SKM-1 treated with dmso at 0.1 percent for 144 hours (cell line): ENCODE results near the gene TMPRSS4.

Experiments used
- DNase-seq: peaks from one replicate; lab custom pipeline; 2025; ENCODE audit not compliant: unreplicated experiment; lab: John Stamatoyannopoulos, UW

The TMPRSS4 gene

GRCh38 chr11:118078911-118079411 lies 2.1 kb downstream of the TMPRSS4 start:
- DNase-seq: no peak

DNA sequence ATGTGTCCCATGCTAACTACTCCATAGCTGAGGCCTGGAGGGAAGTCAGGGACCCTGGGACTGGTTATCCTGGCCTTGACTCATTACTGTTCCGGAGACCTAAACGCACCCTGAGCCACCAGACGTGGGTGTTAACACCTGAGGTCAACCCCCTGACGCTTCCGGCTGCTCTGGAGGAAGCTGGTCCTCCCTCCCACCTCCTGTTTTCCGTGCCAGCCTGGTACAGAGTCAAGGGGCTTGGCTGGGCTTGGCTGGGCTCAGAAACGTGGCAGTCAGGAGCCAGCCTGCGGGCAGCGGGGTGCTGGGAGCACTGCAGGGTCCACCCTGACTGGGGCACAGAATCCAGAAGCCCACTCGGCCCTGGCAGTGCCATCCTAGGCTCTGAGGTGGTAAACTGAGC lies 2.6 kb downstream of the TMPRSS4 start:
- no peak for DNase-seq

DNA sequence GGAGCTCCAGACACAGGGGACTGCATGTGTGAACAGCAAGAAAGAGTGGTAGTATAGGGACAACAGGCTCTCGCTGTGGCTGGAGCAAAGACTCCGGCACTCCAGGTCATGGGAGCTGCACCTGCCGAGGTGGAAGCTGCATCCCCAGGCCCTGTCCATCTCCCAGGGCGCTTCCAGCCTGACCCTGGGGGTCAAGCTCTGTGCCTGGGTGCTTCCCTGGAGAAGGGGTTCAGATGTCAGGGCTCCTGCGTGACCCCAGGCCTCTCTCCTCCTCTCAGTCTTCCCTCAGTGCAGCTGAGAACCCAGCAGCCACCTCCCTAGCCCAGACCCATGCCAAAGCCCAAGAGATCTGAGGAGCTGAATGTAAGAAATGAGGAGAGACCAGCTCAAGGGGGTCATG lies 3.4 kb downstream of the TMPRSS4 start:
- no peak for DNase-seq

DNA sequence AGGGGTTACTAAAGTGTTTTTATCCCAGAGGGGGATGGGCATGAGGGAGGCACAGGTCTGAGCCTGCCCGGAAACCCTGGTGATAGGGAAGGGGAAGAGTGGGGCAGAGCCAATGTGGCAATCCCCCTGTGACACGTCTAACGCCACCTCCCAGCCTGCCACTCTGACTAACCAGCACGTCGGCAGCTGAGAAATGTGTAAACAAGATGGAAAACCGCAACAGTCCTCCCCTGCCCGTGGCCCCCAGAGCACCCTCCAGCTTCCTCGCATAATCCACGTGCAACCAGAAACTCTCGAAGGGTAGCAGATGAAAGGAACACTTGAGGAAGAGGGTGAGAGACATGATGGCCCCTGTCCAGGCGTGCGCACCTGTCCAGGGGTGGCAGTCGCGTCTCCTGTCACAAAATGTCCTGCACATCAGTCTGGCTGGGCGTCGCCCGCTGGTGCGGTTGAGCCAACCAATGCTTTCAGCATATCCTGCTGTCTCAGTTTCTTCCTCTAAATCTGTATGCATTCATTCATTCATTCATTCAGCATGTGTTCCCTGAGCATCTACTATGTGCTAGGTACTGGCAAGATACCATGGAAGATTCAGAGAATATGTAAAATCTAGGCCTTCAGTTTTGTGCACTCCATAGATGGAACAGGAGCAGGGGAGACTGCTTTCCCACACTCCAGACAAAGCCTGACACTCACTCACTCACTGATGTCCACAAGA lies 4.5 kb downstream of the TMPRSS4 start:
- DNase-seq: peak; percentile 88

GRCh38 chr11:118082880-118083552 lies 6.1 kb downstream of the TMPRSS4 start:
- DNase-seq: no peak

DNA sequence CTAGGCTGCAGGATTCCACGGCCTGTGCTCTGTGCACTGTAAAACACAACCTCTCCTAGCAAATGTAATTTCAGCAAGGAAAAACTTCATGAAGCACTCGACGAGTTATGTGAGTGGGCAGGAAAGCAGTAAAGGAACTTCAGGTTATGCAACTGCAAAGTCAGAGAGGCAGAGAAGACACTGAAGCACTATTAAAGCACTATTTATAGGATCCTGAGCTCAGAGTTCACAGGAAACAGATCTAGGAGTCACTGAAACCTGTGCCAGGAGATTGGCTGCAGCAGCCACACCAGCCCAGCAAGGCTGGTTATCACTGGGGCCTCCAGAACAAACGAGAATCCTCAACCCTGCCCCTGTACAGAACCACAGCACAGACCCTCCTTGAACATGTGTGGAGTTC lies 7.4 kb downstream of the TMPRSS4 start:
- DNase-seq: peak; percentile 95

DNA sequence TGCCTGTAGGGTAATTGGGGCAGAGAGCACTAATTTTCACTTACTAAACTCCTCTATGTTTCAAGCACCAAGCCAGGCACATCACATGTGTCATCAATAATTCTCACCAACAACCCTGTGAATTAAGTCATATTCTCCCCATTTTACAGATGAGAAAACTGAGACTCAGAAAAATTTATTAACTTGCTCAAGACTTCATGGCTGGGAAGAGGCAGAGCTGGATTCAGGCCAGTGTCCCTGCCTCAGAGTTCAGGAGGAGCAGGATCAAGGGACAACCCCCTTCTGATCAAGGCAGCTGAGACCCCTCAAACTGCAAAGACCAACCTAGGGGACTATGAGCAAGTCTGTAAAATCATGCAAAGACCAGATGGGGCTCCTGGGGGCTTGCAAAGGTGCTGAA lies 7.8 kb downstream of the TMPRSS4 start:
- DNase-seq: no peak

- DNase-seq: no peak
Observed at GRCh38 chr11:118086913-118087768, 10.3 kb downstream of the TMPRSS4 start, which contains the start of gene SMIM35. SMIM35 (minus strand) TSS chr11:118086963; CDS start chr11:118086757, 206 bp downstream.

DNA sequence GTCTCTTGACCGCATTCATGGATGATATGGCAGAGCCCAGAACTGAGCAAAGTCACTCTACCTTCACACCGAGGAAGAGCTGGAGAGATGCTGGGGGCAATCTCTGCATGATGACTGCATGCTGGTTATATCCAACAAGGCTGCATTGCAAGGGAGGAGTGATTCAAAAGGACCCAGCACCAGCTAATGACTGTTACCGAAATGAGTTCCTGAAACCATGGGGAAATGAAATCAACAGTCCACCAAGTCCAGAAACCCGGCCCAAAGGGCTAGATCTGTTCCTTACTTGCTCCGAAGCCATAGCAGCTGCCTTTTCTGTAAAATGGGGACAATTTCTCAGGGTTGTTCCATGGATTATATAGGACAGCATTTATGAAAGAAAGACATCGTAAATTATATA lies 11.1 kb downstream of the TMPRSS4 start:
- no peak for DNase-seq

GRCh38 chr11:118088531-118088930 lies 11.7 kb downstream of the TMPRSS4 start:
- DNase-seq: peak; percentile 99

DNA sequence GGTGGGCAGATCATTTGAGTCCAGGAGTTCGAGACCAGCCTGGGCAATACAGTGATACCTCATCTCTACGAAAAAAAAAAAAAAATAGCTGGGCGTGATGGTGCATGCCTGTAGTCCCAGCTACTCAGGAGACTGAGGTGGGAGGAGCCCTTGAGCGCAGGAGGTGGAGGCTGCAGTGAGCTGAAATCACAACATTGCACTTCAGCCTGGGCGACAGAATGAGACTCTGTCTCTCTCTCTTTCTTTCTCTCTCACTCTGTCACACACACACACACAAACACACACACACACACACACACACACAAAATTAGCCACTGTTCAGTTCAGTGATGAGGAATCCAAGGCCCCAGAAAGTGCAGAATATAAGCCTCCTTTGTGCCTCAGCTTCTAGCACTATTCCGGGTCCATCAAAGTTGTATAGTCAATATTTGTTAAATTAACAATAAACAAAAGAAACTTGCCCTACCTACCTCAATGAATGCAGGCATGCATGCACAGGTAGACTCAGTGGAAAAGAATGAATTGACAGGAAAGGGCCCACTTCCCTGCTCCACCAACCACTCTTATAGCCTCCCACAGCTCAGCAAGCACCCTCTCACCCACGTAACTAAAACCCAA lies 13.8 kb downstream of the TMPRSS4 start:
- DNase-seq: no peak

DNA sequence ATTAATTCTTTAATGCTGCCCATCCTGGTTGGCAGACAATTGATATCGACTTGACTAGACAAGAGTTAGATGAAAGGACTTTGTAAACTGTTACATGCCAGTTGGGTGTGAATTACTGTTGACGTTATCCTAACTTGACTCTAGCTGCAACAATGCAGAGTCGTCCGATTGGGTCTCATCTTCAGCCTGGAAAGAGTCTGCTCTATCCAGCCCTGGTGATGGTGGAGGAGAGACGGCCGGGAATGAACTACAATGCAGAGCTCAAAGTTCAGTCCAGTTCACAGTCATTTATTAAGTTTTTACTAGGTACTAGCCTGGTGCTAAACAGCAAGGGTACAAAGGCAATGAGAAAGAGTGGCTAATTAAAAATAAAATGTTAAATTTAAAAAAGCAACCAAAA lies 14.8 kb downstream of the TMPRSS4 start:
- no peak for DNase-seq

- no peak for DNase-seq
Observed at GRCh38 chr11:118092907-118093571, 16.2 kb downstream of the TMPRSS4 start.

- DNase-seq: no peak
Observed at GRCh38 chr11:118095493-118095892, 18.6 kb downstream of the TMPRSS4 start.

DNA sequence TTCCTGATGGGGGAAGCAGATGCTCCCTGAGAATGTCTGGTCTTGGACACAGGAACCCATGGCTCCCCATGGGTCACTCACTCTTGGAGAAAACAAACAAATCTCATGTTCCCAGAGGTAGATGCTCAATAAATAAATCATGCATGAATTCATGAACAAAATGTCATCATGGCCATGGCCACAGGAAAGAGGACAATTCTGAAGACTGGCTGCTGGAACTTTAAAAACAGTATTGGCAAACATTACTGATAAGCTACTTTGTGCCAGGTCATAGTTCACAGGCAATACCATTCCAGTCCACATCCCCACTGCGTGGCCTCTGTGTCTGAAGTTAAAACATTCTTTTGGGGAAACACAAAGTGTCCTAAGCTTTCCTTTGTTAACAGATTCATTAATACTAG lies 19.1 kb downstream of the TMPRSS4 start:
- DNase-seq: no peak

DNA sequence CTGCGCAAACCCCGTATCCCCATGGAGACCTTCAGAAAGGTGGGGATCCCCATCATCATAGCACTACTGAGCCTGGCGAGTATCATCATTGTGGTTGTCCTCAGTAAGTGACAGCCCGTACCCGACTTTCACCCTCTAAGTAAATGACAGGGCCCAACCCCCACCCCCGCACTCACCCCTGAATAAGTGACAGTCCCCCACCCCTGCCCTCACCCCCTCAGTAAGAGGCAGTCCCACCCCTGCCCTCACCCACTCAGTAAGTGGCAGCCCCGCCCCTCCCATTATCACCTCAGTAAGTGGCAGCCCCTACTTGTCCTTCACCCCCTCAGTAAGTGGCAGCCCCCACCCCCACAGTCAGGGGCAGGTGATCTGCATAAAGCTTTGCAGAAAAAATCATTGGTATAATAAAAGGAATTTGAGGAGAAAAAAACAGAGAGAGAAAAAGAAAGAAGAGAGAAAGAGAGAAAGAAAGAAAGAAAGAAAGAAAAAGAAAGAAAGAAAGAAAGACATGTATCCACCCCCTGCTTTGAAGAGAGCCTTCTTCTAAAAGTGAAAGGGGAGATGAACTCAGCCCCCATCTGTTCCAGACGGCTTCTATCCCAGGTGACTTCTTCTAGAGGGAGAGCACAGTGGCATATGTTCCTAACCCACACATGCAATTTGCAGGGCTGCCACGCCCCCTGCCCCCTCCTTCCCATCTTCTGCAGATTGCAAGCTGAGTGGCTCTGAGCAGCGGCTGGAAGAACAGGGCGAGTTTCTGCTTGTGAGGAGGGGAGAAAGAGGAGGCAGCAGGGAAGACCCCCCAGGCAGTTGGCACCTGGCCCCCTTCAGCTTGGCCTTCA lies 22.3 kb downstream of the TMPRSS4 start:
- DNase-seq: no peak

- DNase-seq: no peak
Observed at GRCh38 chr11:118099838-118100556, 23.1 kb downstream of the TMPRSS4 start.

DNA sequence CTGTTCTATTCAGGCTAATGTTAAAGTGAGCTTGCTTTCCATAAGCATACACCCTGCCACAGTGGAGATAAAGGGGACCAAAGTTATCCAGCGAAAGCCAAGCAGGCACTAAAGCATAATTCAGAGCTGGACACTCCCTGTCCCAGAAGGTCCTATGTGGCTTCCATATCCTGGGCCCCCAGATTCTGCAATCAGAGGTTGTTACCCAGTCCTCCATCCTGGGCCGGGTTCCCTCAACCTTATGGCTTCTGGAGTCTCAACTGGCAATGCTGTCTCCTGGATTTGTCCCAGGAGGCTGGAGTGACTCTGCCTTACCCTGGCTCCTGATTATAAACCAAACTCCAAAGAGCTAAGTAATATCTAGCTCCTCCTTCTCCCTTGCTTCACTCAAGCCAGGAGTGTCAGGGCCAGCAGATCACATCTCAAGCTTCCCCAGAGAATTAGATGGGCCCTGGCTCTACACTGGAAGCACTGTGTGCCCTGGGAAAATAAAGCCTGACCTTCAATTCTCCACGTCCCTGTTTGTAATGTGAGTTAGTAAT lies 23.9 kb downstream of the TMPRSS4 start:
- DNase-seq: no peak
